ENCODE data around the gene PHF13.
"Not testable (repeated sequence)": the region's sequence is repeated elsewhere in the genome, so short reads cannot be mapped to it uniquely, and the experiment has no call there.

Gene PHF13

GRCh38 chr1:6658359-6659060 lies 45.0 kb downstream of the PHF13 start:
- DNase-seq (ENCODE audit: low spot score): no peak
- in situ Hi-C loops (cut with MboI; ENCODE audit: low sequenced_read_pairs, unreplicated experiment): no loop called here
- TF ChIP-seq, protein P1, sequence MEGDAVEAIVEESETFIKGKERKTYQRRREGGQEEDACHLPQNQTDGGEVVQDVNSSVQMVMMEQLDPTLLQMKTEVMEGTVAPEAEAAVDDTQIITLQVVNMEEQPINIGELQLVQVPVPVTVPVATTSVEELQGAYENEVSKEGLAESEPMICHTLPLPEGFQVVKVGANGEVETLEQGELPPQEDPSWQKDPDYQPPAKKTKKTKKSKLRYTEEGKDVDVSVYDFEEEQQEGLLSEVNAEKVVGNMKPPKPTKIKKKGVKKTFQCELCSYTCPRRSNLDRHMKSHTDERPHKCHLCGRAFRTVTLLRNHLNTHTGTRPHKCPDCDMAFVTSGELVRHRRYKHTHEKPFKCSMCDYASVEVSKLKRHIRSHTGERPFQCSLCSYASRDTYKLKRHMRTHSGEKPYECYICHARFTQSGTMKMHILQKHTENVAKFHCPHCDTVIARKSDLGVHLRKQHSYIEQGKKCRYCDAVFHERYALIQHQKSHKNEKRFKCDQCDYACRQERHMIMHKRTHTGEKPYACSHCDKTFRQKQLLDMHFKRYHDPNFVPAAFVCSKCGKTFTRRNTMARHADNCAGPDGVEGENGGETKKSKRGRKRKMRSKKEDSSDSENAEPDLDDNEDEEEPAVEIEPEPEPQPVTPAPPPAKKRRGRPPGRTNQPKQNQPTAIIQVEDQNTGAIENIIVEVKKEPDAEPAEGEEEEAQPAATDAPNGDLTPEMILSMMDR (IDR thresholded peaks at IDR 0.05; ENCODE audit: borderline replicate concordance, control extremely low read depth, extremely low read depth, insufficient read depth, missing control alignments): no peak

- TF ChIP-seq, protein P1 (IDR thresholded peaks at IDR 0.05; ENCODE audit: borderline replicate concordance, control extremely low read depth, extremely low read depth, insufficient read depth, missing control alignments): no peak
These were observed 47.0 kb downstream of the PHF13 start for GRCh38 chr1:6660415-6661049.

GRCh38 chr1:6662468-6662867 lies 48.9 kb downstream of the PHF13 start:
- DNase-seq (ENCODE audit: low spot score); in situ Hi-C loops (cut with MboI; ENCODE audit: low sequenced_read_pairs, unreplicated experiment): not testable (repeated sequence)

More at GRCh38 chr1:6660415-6661049, 47.0 kb downstream of the PHF13 start:
- no peak for DNase-seq (ENCODE audit: low spot score)
- in situ Hi-C loops (cut with MboI; ENCODE audit: low sequenced_read_pairs, unreplicated experiment): no loop called here

DNA sequence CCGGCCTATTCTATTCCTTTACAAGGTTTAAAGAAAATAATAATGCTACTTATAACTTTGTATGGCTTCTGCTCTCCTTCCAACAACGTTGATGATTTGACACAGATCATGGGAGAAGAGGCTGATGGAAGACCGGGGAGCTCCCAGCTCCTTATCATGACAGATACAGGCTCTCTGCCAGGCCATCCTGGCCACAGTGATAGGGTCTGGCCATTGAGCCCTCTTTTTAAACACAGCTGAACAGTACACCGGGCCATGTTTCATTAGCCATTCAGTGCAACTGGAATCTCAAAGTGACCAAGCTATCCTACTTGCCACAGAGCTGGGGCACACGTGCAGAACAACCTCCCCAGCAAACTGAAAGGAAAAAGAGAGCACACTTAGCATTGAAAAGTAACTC lies 53.2 kb downstream of the PHF13 start:
- TF ChIP-seq, protein P1 (IDR thresholded peaks at IDR 0.05; ENCODE audit: borderline replicate concordance, control extremely low read depth, extremely low read depth, insufficient read depth, missing control alignments): no peak
- DNase-seq (ENCODE audit: low spot score): no peak
- in situ Hi-C loops (cut with MboI; ENCODE audit: low sequenced_read_pairs, unreplicated experiment): no loop called here

GRCh38 chr1:6667139-6667538 lies 53.6 kb downstream of the PHF13 start:
- DNase-seq (ENCODE audit: low spot score): no peak
- TF ChIP-seq, protein P1 (IDR thresholded peaks at IDR 0.05; ENCODE audit: borderline replicate concordance, control extremely low read depth, extremely low read depth, insufficient read depth, missing control alignments): no peak
- in situ Hi-C loops (cut with MboI; ENCODE audit: low sequenced_read_pairs, unreplicated experiment): no loop called here

GRCh38 chr1:6668503-6668902 lies 55.0 kb downstream of the PHF13 start:
- in situ Hi-C loops (cut with MboI; ENCODE audit: low sequenced_read_pairs, unreplicated experiment): no loop called here
- TF ChIP-seq, protein P1 (IDR thresholded peaks at IDR 0.05; ENCODE audit: borderline replicate concordance, control extremely low read depth, extremely low read depth, insufficient read depth, missing control alignments): no peak
- no peak for DNase-seq (ENCODE audit: low spot score)

DNA sequence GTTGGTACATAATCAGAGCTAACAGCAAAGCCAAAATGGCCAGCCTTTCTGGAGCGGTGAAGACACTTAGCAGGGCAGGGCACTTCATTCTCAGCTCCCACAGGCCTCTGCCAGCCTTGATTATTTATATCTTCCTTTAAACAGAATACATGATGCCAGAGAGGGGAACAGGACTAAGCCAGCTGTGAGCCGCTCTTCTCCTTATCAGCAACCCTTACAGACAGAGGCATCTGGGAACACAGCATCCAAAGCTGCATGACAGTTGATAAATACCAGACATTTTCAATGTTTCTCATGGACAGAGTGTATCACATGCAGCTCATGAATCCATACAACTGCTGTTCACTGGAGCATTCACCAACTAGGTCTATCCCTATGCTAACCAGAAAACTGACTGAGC lies 59.0 kb downstream of the PHF13 start:
- DNase-seq (ENCODE audit: low spot score): no peak
- TF ChIP-seq, protein P1 (IDR thresholded peaks at IDR 0.05; ENCODE audit: borderline replicate concordance, control extremely low read depth, extremely low read depth, insufficient read depth, missing control alignments): no peak
- in situ Hi-C loops (cut with MboI; ENCODE audit: low sequenced_read_pairs, unreplicated experiment): no loop called here
